Upper lobe of left lung (tissue), 4 donors: ENCODE measurements around the gene CTXN1.

ENCODE experiments used
- POLR2AphosphoS5 ChIP-seq, 2 donors: sonication (generic); formaldehyde crosslinking; IDR thresholded peaks; one replicate each; pipeline ENCODE4 v1.5.1; 2017; ENCODE audit warnings: antibody characterized with exemption in 2 of 2
- TF ChIP-seq, protein P1 (sequence below), 6 experiments: fragments of 450-650 bp in 4 of 6; fragments of 200-600 bp in 2 of 6; sonication (generic) in 2 of 6; IDR thresholded peaks; one replicate each; pipeline ENCODE4 v1.5.1; 2016 to 2019; ENCODE audit warnings: antibody characterized with exemption in 6 of 6

GRCh38 chr19:7975037-7975436 is 49.1 kb upstream of the CTXN1 start:
- TF ChIP-seq, protein P1, sequence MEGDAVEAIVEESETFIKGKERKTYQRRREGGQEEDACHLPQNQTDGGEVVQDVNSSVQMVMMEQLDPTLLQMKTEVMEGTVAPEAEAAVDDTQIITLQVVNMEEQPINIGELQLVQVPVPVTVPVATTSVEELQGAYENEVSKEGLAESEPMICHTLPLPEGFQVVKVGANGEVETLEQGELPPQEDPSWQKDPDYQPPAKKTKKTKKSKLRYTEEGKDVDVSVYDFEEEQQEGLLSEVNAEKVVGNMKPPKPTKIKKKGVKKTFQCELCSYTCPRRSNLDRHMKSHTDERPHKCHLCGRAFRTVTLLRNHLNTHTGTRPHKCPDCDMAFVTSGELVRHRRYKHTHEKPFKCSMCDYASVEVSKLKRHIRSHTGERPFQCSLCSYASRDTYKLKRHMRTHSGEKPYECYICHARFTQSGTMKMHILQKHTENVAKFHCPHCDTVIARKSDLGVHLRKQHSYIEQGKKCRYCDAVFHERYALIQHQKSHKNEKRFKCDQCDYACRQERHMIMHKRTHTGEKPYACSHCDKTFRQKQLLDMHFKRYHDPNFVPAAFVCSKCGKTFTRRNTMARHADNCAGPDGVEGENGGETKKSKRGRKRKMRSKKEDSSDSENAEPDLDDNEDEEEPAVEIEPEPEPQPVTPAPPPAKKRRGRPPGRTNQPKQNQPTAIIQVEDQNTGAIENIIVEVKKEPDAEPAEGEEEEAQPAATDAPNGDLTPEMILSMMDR (IDR thresholded peaks at IDR 0.05): no peak
- TF ChIP-seq POLR2AphosphoS5 (IDR thresholded peaks at IDR 0.05): no peak
